GM19395 (cell line): Measurements from ENCODE around the gene SLC6A16.

Source experiments
- ATAC-seq: cut with Tn5 transposase; IDR thresholded peaks from one replicate; pipeline ENCODE4 v1.9.1; 2021; ENCODE audit warnings: mild to moderate bottlenecking, moderate library complexity; ENCODE audit not compliant: unreplicated experiment

Gene SLC6A16

GRCh38 chr19:49347191-49347590 is 22.2 kb upstream of the SLC6A16 start:
- ATAC-seq, result no peak

GRCh38 chr19:49344505-49345423 is 19.8 kb upstream of the SLC6A16 start:
- no peak for ATAC-seq

- no peak for ATAC-seq
These were observed 18.1 kb upstream of the SLC6A16 start for GRCh38 chr19:49343123-49343522.

- no peak for ATAC-seq
These were observed 17.3 kb upstream of the SLC6A16 start for GRCh38 chr19:49342291-49342721.

GRCh38 chr19:49340865-49341718 is 16.1 kb upstream of the SLC6A16 start:
- no peak for ATAC-seq

- ATAC-seq, result no peak
These were observed 15.3 kb upstream of the SLC6A16 start for GRCh38 chr19:49340069-49340864.

- no peak for ATAC-seq
These were observed 14.5 kb upstream of the SLC6A16 start for GRCh38 chr19:49339301-49340068.

- ATAC-seq, result no peak
These were observed 13.8 kb upstream of the SLC6A16 start for GRCh38 chr19:49338691-49339300.

- no peak for ATAC-seq
These were observed 13.2 kb upstream of the SLC6A16 start for GRCh38 chr19:49338023-49338677.

GRCh38 chr19:49337267-49338022 is 12.5 kb upstream of the SLC6A16 start:
- ATAC-seq, result no peak

GRCh38 chr19:49336482-49337266 is 11.7 kb upstream of the SLC6A16 start:
- no peak for ATAC-seq

- ATAC-seq, result no peak
These were observed 10.9 kb upstream of the SLC6A16 start for GRCh38 chr19:49335784-49336481.

- ATAC-seq, result no peak
These were observed 10.2 kb upstream of the SLC6A16 start, which contains the start of gene CD37 for GRCh38 chr19:49335071-49335783. Gene CD37 (plus strand): TSS chr19:49335406. CDS start chr19:49335541, 135 bp downstream.

GRCh38 chr19:49333811-49334288 is 8.9 kb upstream of the SLC6A16 start:
- no peak for ATAC-seq

GRCh38 chr19:49333418-49333805 is 8.4 kb upstream of the SLC6A16 start:
- ATAC-seq, result no peak
